Cardiac muscle cell (in vitro differentiated cells and primary cell): Measurements from ENCODE around the gene FEM1A. TPM values are rescaled to one million over a fixed set of nuclear protein-coding genes. Genes with fewer than 3 reads are reported as not detected.

ENCODE experiments used
- DNase-seq, 2 donors: peaks; one replicate each; pipeline versions ENCODE4 v3.0.0 to v3.0.0-alpha.2; 2010 to 2017; ENCODE audit warnings: low read depth in 1 of 2, low spot score in 1 of 2
- H3K27ac ChIP-seq: fragments of 200-600 bp; sonication (generic); 2 replicates; pipeline ENCODE4 v1.5.1; 2016
- H3K27me3 ChIP-seq: fragments of 200-600 bp; sonication (generic); 2 replicates; pipeline ENCODE4 v1.6.0; 2016; ENCODE audit warnings: control low read depth
- H3K36me3 ChIP-seq: fragments of 200-600 bp; sonication (generic); 2 replicates; pipeline ENCODE4 v1.5.1; 2016; ENCODE audit warnings: control low read depth
- H3K4me1 ChIP-seq: fragments of 200-600 bp; sonication (generic); 2 replicates; pipeline ENCODE4 v1.8.1; 2017; ENCODE audit warnings: low read depth, mild to moderate bottlenecking, mixed run types
- H3K4me3 ChIP-seq: fragments of 200-600 bp; sonication (generic); 2 replicates; pipeline ENCODE4 v1.5.1; 2016; ENCODE audit warnings: mild to moderate bottlenecking
- H3K9me3 ChIP-seq: fragments of 200-600 bp; sonication (generic); 2 replicates; pipeline ENCODE4 v1.5.1; 2017; ENCODE audit warnings: low read depth, mild to moderate bottlenecking, control low read depth
- CTCF ChIP-seq: IDR thresholded peaks from 2 replicates; pipeline ENCODE4 v1.5.1; 2012; ENCODE audit warnings: low read depth, mild to moderate bottlenecking, low read length
- polyA plus RNA-seq: library from polyadenylated mRNA; unstranded; fragments of >200 nt; fragmentation: Nextera tagmentation; extraction: Ambion mirVana; gene quantifications from 2 replicates; pipeline ENCODE4 v1.2.1, GENCODE V29; 2016
- total RNA-seq: library from RNA; depleted of rRNA; stranded (reverse); fragments of >200 nt; gene quantifications from 2 replicates; pipeline ENCODE4 v1.2.3, GENCODE V29; 2016

The FEM1A gene
- total and polyA plus RNA-seq, 2 experiments from 2014 or later, result 2.8 to 27.9 TPM

- Histone ChIP-seq H3K27ac (no peak overlapping the region), H3K9me3 (no peaks in the 10 kb centered on the region), H3K4me1 (no peaks in the 10 kb centered on the region), H3K27me3 (no peaks in the 10 kb centered on the region), H3K4me3 (no peak overlapping the region), H3K36me3 (no peaks in the 10 kb centered on the region)
- DNase-seq, result no peak
- no peak for TF ChIP-seq CTCF
These were observed 23.3 kb downstream of the FEM1A start for GRCh38 chr19:4814625-4815425.

- H3K9me3 ChIP-seq, result no peaks in the 10 kb centered on the region
- H3K27me3 ChIP-seq, result no peaks in the 10 kb centered on the region
- H3K36me3 ChIP-seq, result no peaks in the 10 kb centered on the region
- DNase-seq, result peak; percentile 93 to 95
- H3K27ac ChIP-seq, result no peak overlapping the region
- H3K4me3 ChIP-seq, result peak overlapping the region; percentile 18
- no peaks in the 10 kb centered on the region for H3K4me1 ChIP-seq
- TF ChIP-seq CTCF, result no peak
These were observed 24.1 kb downstream of the FEM1A start for GRCh38 chr19:4815426-4816201.

DNA sequence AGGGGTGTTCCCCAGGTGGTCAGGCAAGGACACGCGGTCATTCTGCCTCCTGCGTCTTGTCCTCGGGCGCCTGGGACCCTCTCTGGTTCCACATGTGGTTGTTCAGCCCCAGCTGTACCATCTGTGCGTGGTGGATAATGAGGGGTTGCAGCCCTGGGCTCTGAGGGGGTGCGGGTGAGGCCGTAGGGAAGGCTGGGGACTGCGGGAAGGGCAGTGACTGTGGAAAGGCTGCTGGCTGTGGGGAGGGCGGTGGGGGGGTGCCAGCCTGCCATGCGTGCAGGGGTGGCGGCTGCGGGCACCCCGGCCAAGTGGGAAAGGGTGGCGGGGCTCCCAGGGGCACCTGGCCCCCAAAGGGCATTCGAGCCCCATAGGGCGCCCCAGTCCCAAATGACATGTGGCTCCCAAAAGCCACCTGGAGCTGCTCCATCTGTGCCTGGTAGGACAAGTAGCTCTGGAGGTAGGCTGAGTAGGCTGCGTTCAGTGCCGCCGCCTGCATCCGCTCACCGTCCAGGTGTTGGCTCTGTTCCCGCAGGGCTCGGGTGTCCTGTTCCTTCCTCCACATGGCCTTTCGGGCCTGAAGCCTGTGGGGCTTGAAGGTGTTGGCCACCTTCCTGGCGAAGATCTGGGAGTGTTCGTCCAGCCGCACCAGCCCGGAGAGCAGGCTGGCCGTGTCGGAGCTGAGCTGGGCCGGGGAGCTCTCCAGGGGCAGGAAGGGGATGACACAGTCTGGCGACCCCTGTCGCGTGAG, 24.8 kb downstream of the FEM1A start:
- Histone ChIP-seq H3K4me1 (no peaks in the 10 kb centered on the region), H3K27me3 (no peaks in the 10 kb centered on the region), H3K27ac (no peak overlapping the region), H3K4me3 (no peak overlapping the region), H3K36me3 (no peaks in the 10 kb centered on the region), H3K9me3 (no peaks in the 10 kb centered on the region)
- no peak for DNase-seq
- TF ChIP-seq CTCF, result no peak

DNA sequence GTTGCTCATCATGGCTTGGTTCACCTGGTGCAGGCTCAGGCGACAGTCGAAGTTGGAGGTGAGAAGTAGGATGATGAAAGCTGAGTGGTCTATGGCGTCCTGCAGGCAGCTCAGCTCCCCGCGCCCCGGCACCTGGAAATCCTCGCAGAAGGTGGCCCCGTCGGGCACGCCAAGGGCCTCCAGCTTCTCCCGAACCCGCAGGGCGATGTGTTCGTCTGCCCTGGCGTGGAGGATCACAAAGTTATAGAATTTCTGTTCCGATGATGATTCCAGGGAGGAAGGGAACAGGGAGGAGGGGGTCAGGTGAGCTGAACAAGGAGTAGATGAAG, 25.4 kb downstream of the FEM1A start:
- no peak for DNase-seq
- Histone ChIP-seq H3K4me1 (no peaks in the 10 kb centered on the region), H3K9me3 (no peaks in the 10 kb centered on the region), H3K4me3 (no peak overlapping the region), H3K27ac (no peak overlapping the region), H3K27me3 (no peaks in the 10 kb centered on the region), H3K36me3 (no peaks in the 10 kb centered on the region)
- no peak for TF ChIP-seq CTCF

- H3K27ac ChIP-seq, result no peak overlapping the region
- no peak overlapping the region for H3K4me3 ChIP-seq
- no peaks in the 10 kb centered on the region for H3K27me3 ChIP-seq
- H3K9me3 ChIP-seq, result no peaks in the 10 kb centered on the region
- no peak for TF ChIP-seq CTCF
- H3K4me1 ChIP-seq, result no peaks in the 10 kb centered on the region
- no peaks in the 10 kb centered on the region for H3K36me3 ChIP-seq
- DNase-seq, result no peak
These were observed 26.1 kb downstream of the FEM1A start for GRCh38 chr19:4817467-4818277.
